ENCODE results near the gene AMH.

DNA sequence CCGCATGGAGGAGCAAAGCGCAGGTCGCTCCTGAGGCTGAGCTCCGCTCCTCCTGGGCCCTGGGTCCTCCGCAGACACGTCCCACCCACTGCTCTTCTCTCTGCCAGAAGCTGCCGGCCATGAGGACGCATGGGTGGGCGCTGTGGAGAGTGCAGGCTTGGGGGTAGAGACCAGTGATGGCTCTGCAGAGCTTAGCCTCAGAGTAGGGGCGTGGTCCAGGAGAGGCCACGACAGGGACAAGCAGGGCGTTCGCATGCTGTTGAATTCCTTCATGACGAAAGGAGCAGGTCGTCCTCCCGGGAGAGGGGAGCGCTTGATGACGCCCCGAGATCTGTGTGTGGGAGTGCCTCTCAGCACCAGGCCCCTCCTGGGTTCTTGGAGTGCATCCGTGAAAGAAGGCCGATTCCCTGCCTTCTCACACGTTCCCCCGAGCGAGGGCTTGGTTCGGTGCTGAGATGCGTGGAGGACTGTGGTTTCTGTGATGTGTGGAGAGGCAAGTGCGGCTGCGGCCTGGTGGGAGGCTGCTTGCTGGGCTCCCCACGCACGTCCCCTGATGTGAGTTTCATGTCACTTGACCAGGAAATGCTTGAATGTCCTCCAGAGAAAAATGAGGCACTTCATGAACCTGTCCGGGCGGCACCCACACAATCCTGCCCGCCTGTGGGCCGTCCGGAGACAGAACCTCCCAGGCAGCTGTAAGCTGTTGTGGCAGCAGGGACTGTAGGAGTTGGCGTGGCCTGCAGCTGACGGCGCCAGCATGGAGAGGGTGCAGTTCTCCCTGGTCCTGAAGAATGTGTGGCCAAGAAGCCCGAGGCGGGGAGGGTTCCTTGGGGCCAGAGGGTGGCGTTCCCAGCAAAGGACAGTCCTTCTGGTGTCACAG lies 8.0 kb upstream of the AMH start:
- TF ChIP-seq, protein P1, sequence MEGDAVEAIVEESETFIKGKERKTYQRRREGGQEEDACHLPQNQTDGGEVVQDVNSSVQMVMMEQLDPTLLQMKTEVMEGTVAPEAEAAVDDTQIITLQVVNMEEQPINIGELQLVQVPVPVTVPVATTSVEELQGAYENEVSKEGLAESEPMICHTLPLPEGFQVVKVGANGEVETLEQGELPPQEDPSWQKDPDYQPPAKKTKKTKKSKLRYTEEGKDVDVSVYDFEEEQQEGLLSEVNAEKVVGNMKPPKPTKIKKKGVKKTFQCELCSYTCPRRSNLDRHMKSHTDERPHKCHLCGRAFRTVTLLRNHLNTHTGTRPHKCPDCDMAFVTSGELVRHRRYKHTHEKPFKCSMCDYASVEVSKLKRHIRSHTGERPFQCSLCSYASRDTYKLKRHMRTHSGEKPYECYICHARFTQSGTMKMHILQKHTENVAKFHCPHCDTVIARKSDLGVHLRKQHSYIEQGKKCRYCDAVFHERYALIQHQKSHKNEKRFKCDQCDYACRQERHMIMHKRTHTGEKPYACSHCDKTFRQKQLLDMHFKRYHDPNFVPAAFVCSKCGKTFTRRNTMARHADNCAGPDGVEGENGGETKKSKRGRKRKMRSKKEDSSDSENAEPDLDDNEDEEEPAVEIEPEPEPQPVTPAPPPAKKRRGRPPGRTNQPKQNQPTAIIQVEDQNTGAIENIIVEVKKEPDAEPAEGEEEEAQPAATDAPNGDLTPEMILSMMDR (conservative IDR thresholded peaks at IDR 0.05; ENCODE audit: low read depth in 2 of 2): no peak
- no peak for TF ChIP-seq NANOG (IDR thresholded peaks at IDR 0.05; ENCODE audit: borderline replicate concordance)
- TF ChIP-seq EZH2 (IDR thresholded peaks at IDR 0.05; ENCODE audit: low read depth, unreplicated experiment): no peak
- no peak for TF ChIP-seq POLR2AphosphoS5 (IDR thresholded peaks at IDR 0.05; ENCODE audit: low read depth)
- TF ChIP-seq, protein P2, sequence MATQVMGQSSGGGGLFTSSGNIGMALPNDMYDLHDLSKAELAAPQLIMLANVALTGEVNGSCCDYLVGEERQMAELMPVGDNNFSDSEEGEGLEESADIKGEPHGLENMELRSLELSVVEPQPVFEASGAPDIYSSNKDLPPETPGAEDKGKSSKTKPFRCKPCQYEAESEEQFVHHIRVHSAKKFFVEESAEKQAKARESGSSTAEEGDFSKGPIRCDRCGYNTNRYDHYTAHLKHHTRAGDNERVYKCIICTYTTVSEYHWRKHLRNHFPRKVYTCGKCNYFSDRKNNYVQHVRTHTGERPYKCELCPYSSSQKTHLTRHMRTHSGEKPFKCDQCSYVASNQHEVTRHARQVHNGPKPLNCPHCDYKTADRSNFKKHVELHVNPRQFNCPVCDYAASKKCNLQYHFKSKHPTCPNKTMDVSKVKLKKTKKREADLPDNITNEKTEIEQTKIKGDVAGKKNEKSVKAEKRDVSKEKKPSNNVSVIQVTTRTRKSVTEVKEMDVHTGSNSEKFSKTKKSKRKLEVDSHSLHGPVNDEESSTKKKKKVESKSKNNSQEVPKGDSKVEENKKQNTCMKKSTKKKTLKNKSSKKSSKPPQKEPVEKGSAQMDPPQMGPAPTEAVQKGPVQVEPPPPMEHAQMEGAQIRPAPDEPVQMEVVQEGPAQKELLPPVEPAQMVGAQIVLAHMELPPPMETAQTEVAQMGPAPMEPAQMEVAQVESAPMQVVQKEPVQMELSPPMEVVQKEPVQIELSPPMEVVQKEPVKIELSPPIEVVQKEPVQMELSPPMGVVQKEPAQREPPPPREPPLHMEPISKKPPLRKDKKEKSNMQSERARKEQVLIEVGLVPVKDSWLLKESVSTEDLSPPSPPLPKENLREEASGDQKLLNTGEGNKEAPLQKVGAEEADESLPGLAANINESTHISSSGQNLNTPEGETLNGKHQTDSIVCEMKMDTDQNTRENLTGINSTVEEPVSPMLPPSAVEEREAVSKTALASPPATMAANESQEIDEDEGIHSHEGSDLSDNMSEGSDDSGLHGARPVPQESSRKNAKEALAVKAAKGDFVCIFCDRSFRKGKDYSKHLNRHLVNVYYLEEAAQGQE (IDR thresholded peaks at IDR 0.05; ENCODE audit: unreplicated experiment): no peak
- TF ChIP-seq CREB1 (CRISPR knock-in tag; IDR thresholded peaks at IDR 0.05; ENCODE audit: low read depth): no peak
- no peak for TF ChIP-seq JUNB (IDR thresholded peaks at IDR 0.05; ENCODE audit: unreplicated experiment)

Measured in GM23338 (cell line).